Mesenteric fat pad (tissue), 1 donor: ENCODE results near the gene HK2. TPM values are rescaled to one million over a fixed set of nuclear protein-coding genes. Genes with fewer than 3 reads are reported as not detected.
"Not testable (repeated sequence)": the region's sequence is repeated elsewhere in the genome, so short reads cannot be mapped to it uniquely, and the experiment has no call there.

Experiments used
- DNase-seq: peaks from one replicate; pipeline ENCODE4 v3.0.0-alpha.2; 2020; ENCODE audit warnings: low spot score
- long read RNA-seq: library from polyadenylated mRNA; unstranded; transcript quantifications from one replicate; pipeline ENCODE4 v2.0.0, GENCODE V29; 2020
- total RNA-seq: library from RNA; stranded (reverse); fragmentation: NEBNext Ultra II Directional; extraction: Animal tissue kit (Norgen Biotek cat#: 25700); gene quantifications from one replicate; pipeline ENCODE4 v1.2.1, GENCODE V29; 2021
- donor health status: DM: yes; HTN: yes; CAD: no.

The HK2 gene
- 46.2 TPM for total RNA-seq
- long read RNA-seq, full-length matches to known transcripts: 1 of 21 reads
- long read RNA-seq, partial matches to known transcripts: 15 of 21 reads
- long read RNA-seq, other reads (novel, unspliced or antisense): 5 of 21 reads

- DNase-seq: peak; percentile 96
Measured at GRCh38 chr2:74833418-74834233, at the start of gene HK2. Gene HK2 (plus strand): TSS chr2:74834127. CDS start chr2:74834581, 454 bp downstream.

- no peak for DNase-seq
Measured at GRCh38 chr2:74789271-74789670, 44.7 kb upstream of the HK2 start.

GRCh38 chr2:74792282-74792681 is 41.6 kb upstream of the HK2 start:
- DNase-seq: no peak

- DNase-seq: not testable (repeated sequence)
Measured at GRCh38 chr2:74794878-74795277, 39.0 kb upstream of the HK2 start.

- no peak for DNase-seq
Measured at GRCh38 chr2:74806355-74806839, 27.5 kb upstream of the HK2 start.

GRCh38 chr2:74806920-74807319 is 27.0 kb upstream of the HK2 start:
- no peak for DNase-seq

GRCh38 chr2:74812787-74813590 is 20.9 kb upstream of the HK2 start:
- no peak for DNase-seq

- DNase-seq: no peak
Measured at GRCh38 chr2:74814102-74814501, 19.8 kb upstream of the HK2 start.

GRCh38 chr2:74815941-74816340 is 18.0 kb upstream of the HK2 start:
- DNase-seq: no peak

GRCh38 chr2:74816540-74817303 is 17.2 kb upstream of the HK2 start:
- DNase-seq: no peak

GRCh38 chr2:74817304-74817675 is 16.6 kb upstream of the HK2 start:
- DNase-seq: no peak

- DNase-seq: no peak
Measured at GRCh38 chr2:74819702-74820101, 14.2 kb upstream of the HK2 start.

- DNase-seq: no peak
Measured at GRCh38 chr2:74821177-74822126, 12.5 kb upstream of the HK2 start.

- no peak for DNase-seq
Measured at GRCh38 chr2:74822771-74823566, 11.0 kb upstream of the HK2 start.

- no peak for DNase-seq
Measured at GRCh38 chr2:74824679-74825078, 9.2 kb upstream of the HK2 start.

GRCh38 chr2:74828543-74828942 is 5.4 kb upstream of the HK2 start:
- no peak for DNase-seq

GRCh38 chr2:74831693-74832530 is 2.0 kb upstream of the HK2 start:
- no peak for DNase-seq

GRCh38 chr2:74834234-74834791 is 386 bp downstream of the HK2 start:
- DNase-seq: not testable (repeated sequence)
